Neural cell (in vitro differentiated cells): ENCODE measurements around the gene MED29. TPM values are rescaled to one million over a fixed set of nuclear protein-coding genes. Genes with fewer than 3 reads are reported as not detected.

ENCODE experiments used
- H2AFZ ChIP-seq: fragments of 200-600, 300-800 bp; sonication (generic), shearing (Covaris generic); 2 replicates; pipeline ENCODE4 v1.6.0; 2014; ENCODE audit warnings: low read depth, mild to moderate bottlenecking, antibody characterized with exemption, low read length, moderate library complexity
- H3F3A ChIP-seq: fragments of 200-600 bp; shearing (Covaris generic); 2 replicates; pipeline ENCODE4 v1.6.1; 2016; ENCODE audit warnings: mild to moderate bottlenecking, moderate library complexity, mixed read lengths, antibody characterized with exemption, low read length; ENCODE audit not compliant: insufficient read depth, poor library complexity, severe bottlenecking
- H3K27ac ChIP-seq: fragments of 200-600, 300-800 bp; sonication (generic), shearing (Covaris generic); 2 replicates; pipeline ENCODE4 v1.5.1; 2014; ENCODE audit warnings: mild to moderate bottlenecking, low read length, moderate library complexity
- H3K27me3 ChIP-seq: fragments of 300-800, 200-600 bp; sonication (generic), shearing (Covaris generic); 2 replicates; pipeline ENCODE4 v1.6.0; 2014; ENCODE audit warnings: mild to moderate bottlenecking, low read depth, low read length, moderate library complexity; ENCODE audit not compliant: insufficient read depth
- H3K36me3 ChIP-seq: fragments of 300-800, 200-600 bp; sonication (generic), shearing (Covaris generic); 2 replicates; pipeline ENCODE4 v1.5.1; 2014; ENCODE audit warnings: mild to moderate bottlenecking, antibody characterized with exemption, low read length, moderate library complexity; ENCODE audit not compliant: insufficient read depth
- H3K4me2 ChIP-seq: fragments of 300-800, 200-600 bp; sonication (generic), shearing (Covaris generic); 2 replicates; pipeline ENCODE4 v1.6.0; 2014; ENCODE audit warnings: mild to moderate bottlenecking, low read length
- H3K4me3 ChIP-seq: fragments of 300-800, 200-600 bp; sonication (generic), shearing (Covaris generic); 2 replicates; pipeline ENCODE4 v1.5.1; 2014; ENCODE audit warnings: mild to moderate bottlenecking, low read length, moderate library complexity
- H3K79me2 ChIP-seq: fragments of 200-600 bp; shearing (Covaris generic); replicated peaks from 2 replicates; pipeline ENCODE4 v1.6.0; 2014; ENCODE audit warnings: mild to moderate bottlenecking, low read length, moderate library complexity; ENCODE audit not compliant: insufficient read depth
- H3K9ac ChIP-seq: fragments of 300-800, 200-600 bp; sonication (generic), shearing (Covaris generic); 2 replicates; pipeline ENCODE4 v1.6.1; 2016; ENCODE audit warnings: mild to moderate bottlenecking, low read length, mixed read lengths
- H3K9me2 ChIP-seq: fragments of 200-600 bp; shearing (Covaris generic); 2 replicates; pipeline ENCODE4 v1.6.1; 2016; ENCODE audit warnings: mild to moderate bottlenecking, low read length, mixed read lengths; ENCODE audit not compliant: insufficient read depth
- H3K9me3 ChIP-seq: fragments of 200-600, 300-800 bp; sonication (generic), shearing (Covaris generic); 2 replicates; pipeline ENCODE4 v1.6.1; 2016; ENCODE audit warnings: mild to moderate bottlenecking, mixed run types, low read length, moderate library complexity, mixed read lengths
- H4K20me1 ChIP-seq: fragments of 200-600 bp; shearing (Covaris generic); 2 replicates; pipeline ENCODE4 v1.6.1; 2016; ENCODE audit warnings: mild to moderate bottlenecking, mixed run types; ENCODE audit not compliant: insufficient read depth
- CTCF ChIP-seq: fragments of 450-650 bp; IDR thresholded peaks from 2 replicates; pipeline ENCODE4 v1.5.1; 2014; ENCODE audit warnings: antibody characterized with exemption, mild to moderate bottlenecking, moderate library complexity; ENCODE audit not compliant: poor library complexity, severe bottlenecking
- EP300 ChIP-seq: fragments of 450-650 bp; conservative IDR thresholded peaks from 2 replicates; pipeline ENCODE4 v1.6.1; 2014; ENCODE audit warnings: antibody characterized with exemption, mild to moderate bottlenecking, moderate library complexity; ENCODE audit not compliant: poor library complexity, severe bottlenecking
- EZH2 ChIP-seq: fragments of 200-600, 300-800 bp; shearing (Covaris generic), sonication (generic); IDR thresholded peaks from 2 replicates; pipeline ENCODE4 v1.6.1; 2014; ENCODE audit warnings: antibody characterized with exemption, low read length, borderline replicate concordance, mild to moderate bottlenecking; ENCODE audit not compliant: insufficient read depth, poor library complexity, severe bottlenecking
- MXI1 ChIP-seq: fragments of 450-650 bp; conservative IDR thresholded peaks from 2 replicates; pipeline ENCODE4 v1.6.1; 2014; ENCODE audit warnings: antibody characterized with exemption, mild to moderate bottlenecking; ENCODE audit not compliant: poor library complexity, severe bottlenecking
- POLR2AphosphoS5 ChIP-seq: IDR thresholded peaks from 2 replicates; pipeline ENCODE4 v1.6.1; 2012
- RAD21 ChIP-seq: fragments of 450-650 bp; conservative IDR thresholded peaks from 2 replicates; pipeline ENCODE4 v1.6.1; 2014; ENCODE audit warnings: antibody characterized with exemption, mild to moderate bottlenecking, moderate library complexity
- SMC3 ChIP-seq: fragments of 450-650 bp; conservative IDR thresholded peaks from 2 replicates; pipeline ENCODE4 v1.6.1; 2014; ENCODE audit warnings: antibody characterized with exemption, mild to moderate bottlenecking, moderate library complexity; ENCODE audit not compliant: poor library complexity
- TAF1 ChIP-seq: IDR thresholded peaks from 2 replicates; pipeline ENCODE4 v1.6.1; 2012; ENCODE audit warnings: low read depth
- polyA plus RNA-seq: library from polyadenylated mRNA; depleted of rRNA; stranded (reverse); fragments of >200 nt; gene quantifications from 2 replicates; pipeline ENCODE4 v1.2.3, GENCODE V29; 2014
- TF ChIP-seq, protein P1 (sequence below): IDR thresholded peaks from 2 replicates; pipeline ENCODE4 v1.6.1; 2012; ENCODE audit warnings: borderline replicate concordance

The MED29 gene
- polyA plus RNA-seq, 1 donor from 2014 or later: 39.5 TPM

DNA sequence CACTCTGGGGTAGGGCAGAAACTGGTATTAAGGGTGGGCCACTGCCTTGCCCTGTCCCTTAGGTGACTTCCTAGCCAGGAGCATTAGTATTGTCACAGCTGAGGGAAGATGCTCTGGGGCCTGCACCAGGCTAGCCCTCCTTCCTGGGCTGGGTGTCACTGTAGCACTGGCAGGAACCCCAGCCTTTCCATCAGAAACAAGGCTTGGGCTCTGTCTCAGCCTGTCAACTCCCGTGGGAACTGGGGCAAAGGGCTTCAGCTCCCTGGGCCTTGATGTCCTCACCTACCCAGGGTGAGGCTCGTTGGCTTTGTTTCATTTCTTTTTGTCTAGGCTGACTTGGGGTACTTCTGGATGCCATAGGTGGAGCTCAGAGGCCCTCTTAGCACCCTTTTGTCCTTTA, 18.2 kb upstream of the MED29 start:
- H4K20me1 ChIP-seq: no peaks in the 10 kb centered on the region
- H3K36me3 ChIP-seq: peaks cover 3% of the 10 kb centered on the region
- H3K4me2 ChIP-seq: no peak overlapping the region
- H3K9me2 ChIP-seq: no peaks in the 10 kb centered on the region
- H3K27ac ChIP-seq: no peak overlapping the region
- no peak overlapping the region for H3K4me3 ChIP-seq
- no peak overlapping the region for H3K9ac ChIP-seq
- no peaks in the 10 kb centered on the region for H3K9me3 ChIP-seq
- no peaks in the 10 kb centered on the region for H3K27me3 ChIP-seq
- TF ChIP-seq EZH2 (no peak), EP300 (no peak), TAF1 (no peak), MXI1 (no peak), SMC3 (no peak), RAD21 (no peak), CTCF (no peak)
- TF ChIP-seq, protein P1, sequence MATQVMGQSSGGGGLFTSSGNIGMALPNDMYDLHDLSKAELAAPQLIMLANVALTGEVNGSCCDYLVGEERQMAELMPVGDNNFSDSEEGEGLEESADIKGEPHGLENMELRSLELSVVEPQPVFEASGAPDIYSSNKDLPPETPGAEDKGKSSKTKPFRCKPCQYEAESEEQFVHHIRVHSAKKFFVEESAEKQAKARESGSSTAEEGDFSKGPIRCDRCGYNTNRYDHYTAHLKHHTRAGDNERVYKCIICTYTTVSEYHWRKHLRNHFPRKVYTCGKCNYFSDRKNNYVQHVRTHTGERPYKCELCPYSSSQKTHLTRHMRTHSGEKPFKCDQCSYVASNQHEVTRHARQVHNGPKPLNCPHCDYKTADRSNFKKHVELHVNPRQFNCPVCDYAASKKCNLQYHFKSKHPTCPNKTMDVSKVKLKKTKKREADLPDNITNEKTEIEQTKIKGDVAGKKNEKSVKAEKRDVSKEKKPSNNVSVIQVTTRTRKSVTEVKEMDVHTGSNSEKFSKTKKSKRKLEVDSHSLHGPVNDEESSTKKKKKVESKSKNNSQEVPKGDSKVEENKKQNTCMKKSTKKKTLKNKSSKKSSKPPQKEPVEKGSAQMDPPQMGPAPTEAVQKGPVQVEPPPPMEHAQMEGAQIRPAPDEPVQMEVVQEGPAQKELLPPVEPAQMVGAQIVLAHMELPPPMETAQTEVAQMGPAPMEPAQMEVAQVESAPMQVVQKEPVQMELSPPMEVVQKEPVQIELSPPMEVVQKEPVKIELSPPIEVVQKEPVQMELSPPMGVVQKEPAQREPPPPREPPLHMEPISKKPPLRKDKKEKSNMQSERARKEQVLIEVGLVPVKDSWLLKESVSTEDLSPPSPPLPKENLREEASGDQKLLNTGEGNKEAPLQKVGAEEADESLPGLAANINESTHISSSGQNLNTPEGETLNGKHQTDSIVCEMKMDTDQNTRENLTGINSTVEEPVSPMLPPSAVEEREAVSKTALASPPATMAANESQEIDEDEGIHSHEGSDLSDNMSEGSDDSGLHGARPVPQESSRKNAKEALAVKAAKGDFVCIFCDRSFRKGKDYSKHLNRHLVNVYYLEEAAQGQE: no peak
- H3F3A ChIP-seq: no peaks in the 10 kb centered on the region
- no peak overlapping the region for H2AFZ ChIP-seq
- no peaks in the 10 kb centered on the region for H3K79me2 ChIP-seq

- H3F3A ChIP-seq: no peaks in the 10 kb centered on the region
- TF ChIP-seq POLR2AphosphoS5 (no peak), MXI1 (no peak), CTCF (no peak), SMC3 (no peak), EP300 (no peak)
- TF ChIP-seq, protein P1: no peak
- no peak overlapping the region for H3K4me2 ChIP-seq
- H2AFZ ChIP-seq: no peak overlapping the region
- H3K9ac ChIP-seq: no peak overlapping the region
- no peaks in the 10 kb centered on the region for H3K36me3 ChIP-seq
- H3K4me3 ChIP-seq: no peak overlapping the region
- no peaks in the 10 kb centered on the region for H3K27me3 ChIP-seq
- H4K20me1 ChIP-seq: no peaks in the 10 kb centered on the region
- H3K9me2 ChIP-seq: no peaks in the 10 kb centered on the region
- no peaks in the 10 kb centered on the region for H3K9me3 ChIP-seq
- no peaks in the 10 kb centered on the region for H3K79me2 ChIP-seq
- H3K27ac ChIP-seq: no peak overlapping the region
These were observed 15.2 kb upstream of the MED29 start for GRCh38 chr19:39375929-39376328.
